Measurements from ENCODE around the gene HAPSTR1. TPM values are rescaled to one million over a fixed set of nuclear protein-coding genes. Genes with fewer than 3 reads are reported as not detected.

Gene HAPSTR1
- polyA plus RNA-seq, 1 of the 3 experiments (the other 2 are of a cell fraction) = 7.0 TPM

- Histone ChIP-seq H3K4me2 (peak overlapping the region; percentile 86), H3K9ac (peak overlapping the region; percentile 89), H3K36me3 (replicated peaks in 1 of 2; ENCODE audit: control insufficient read depth in 1 of 2, insufficient read depth in 2 of 2, low read length in 1 of 2) (peaks cover 16 to 24% of the 10 kb centered on the region in 2 experiments), H3K27ac (ENCODE audit: low read depth in 2 of 2, low read length in 1 of 2) (peak overlapping the region; percentile 80 to 82), H3K4me1 (ENCODE audit: control insufficient read depth in 1 of 2, insufficient read depth in 2 of 2, low read depth in 1 of 2, low read length in 1 of 2) (peaks cover 6 to 21% of the 10 kb centered on the region in 2 experiments; a peak in 2 of 4 replicates), H2AFZ (ENCODE audit: low read depth) (peak overlapping the region; percentile 79), H3K9me3 (no peaks in the 10 kb centered on the region), H3K27me3 (ENCODE audit: insufficient read depth) (no peaks in the 10 kb centered on the region), H3K9me2 (no peaks in the 10 kb centered on the region), H3K4me3 (ENCODE audit: low read depth in 2 of 2, low read length in 1 of 2) (peak overlapping the region; percentile 57 to 74), H4K20me1 (ENCODE audit: insufficient read depth) (peaks cover 28% of the 10 kb centered on the region), H3F3A (replicated peaks; ENCODE audit: insufficient read depth) (no peaks in the 10 kb centered on the region), H3K79me2 (ENCODE audit: insufficient read depth) (peaks cover 38% of the 10 kb centered on the region)
- ChIA-PET POLR2A (interaction anchor here (0.5 kb wide), 1 partner anchor 136 kb away, joined by 3 read pairs; no protein-coding TSS in a partner anchor), CTCF (interaction anchor here (0.6 to 1.8 kb wide), 6 partner anchors 9 to 455 kb away, joined by 3 to 6 read pairs (median 3); no protein-coding TSS in a partner anchor)
- 29% methylated on average over 17 of the region's 85 CpGs for WGBS (ENCODE audit: low lambda C conversion rate)
- DNase-seq = peak; percentile 72
- TF ChIP-seq EP300 (IDR thresholded peaks at IDR 0.05; ENCODE audit: borderline replicate concordance in 1 of 2, low read depth in 1 of 2, low read length in 1 of 2) (no peak), MXI1 (IDR thresholded peaks at IDR 0.05; ENCODE audit: low read depth, low read length) (no peak; the same call in 1 of the 2 replicates), NRF1 (IDR thresholded peaks at IDR 0.05; ENCODE audit: low read depth, low read length) (0 out of 2 replicates have a peak, but pooled peaks have one; percentile 11), RFX5 (IDR thresholded peaks at IDR 0.05; ENCODE audit: low read length) (no peak)
- TF ChIP-seq, protein P1, sequence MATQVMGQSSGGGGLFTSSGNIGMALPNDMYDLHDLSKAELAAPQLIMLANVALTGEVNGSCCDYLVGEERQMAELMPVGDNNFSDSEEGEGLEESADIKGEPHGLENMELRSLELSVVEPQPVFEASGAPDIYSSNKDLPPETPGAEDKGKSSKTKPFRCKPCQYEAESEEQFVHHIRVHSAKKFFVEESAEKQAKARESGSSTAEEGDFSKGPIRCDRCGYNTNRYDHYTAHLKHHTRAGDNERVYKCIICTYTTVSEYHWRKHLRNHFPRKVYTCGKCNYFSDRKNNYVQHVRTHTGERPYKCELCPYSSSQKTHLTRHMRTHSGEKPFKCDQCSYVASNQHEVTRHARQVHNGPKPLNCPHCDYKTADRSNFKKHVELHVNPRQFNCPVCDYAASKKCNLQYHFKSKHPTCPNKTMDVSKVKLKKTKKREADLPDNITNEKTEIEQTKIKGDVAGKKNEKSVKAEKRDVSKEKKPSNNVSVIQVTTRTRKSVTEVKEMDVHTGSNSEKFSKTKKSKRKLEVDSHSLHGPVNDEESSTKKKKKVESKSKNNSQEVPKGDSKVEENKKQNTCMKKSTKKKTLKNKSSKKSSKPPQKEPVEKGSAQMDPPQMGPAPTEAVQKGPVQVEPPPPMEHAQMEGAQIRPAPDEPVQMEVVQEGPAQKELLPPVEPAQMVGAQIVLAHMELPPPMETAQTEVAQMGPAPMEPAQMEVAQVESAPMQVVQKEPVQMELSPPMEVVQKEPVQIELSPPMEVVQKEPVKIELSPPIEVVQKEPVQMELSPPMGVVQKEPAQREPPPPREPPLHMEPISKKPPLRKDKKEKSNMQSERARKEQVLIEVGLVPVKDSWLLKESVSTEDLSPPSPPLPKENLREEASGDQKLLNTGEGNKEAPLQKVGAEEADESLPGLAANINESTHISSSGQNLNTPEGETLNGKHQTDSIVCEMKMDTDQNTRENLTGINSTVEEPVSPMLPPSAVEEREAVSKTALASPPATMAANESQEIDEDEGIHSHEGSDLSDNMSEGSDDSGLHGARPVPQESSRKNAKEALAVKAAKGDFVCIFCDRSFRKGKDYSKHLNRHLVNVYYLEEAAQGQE (IDR thresholded peaks at IDR 0.05; ENCODE audit: low read depth, low read length) = no peak
- TF ChIP-seq, protein P2, sequence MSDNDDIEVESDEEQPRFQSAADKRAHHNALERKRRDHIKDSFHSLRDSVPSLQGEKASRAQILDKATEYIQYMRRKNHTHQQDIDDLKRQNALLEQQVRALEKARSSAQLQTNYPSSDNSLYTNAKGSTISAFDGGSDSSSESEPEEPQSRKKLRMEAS (IDR thresholded peaks at IDR 0.05; ENCODE audit: low read depth) = peak; percentile 61; the same call in 1 of the 2 replicates
Observed at GRCh38 chr16:9090101-9090959, 1.1 kb upstream of the HAPSTR1 start.

- DNase-seq = no peak
- TF ChIP-seq MEF2A (IDR thresholded peaks at IDR 0.05; ENCODE audit: borderline replicate concordance, low read depth) (no peak), FOXJ3 (CRISPR knock-in tag; IDR thresholded peaks at IDR 0.05) (no peak), CTCF (IDR thresholded peaks at IDR 0.05) (no peak), NFIC (IDR thresholded peaks at IDR 0.05; ENCODE audit: borderline replicate concordance) (no peak), ELF1 (IDR thresholded peaks at IDR 0.05) (no peak), RXRA (IDR thresholded peaks at IDR 0.05; ENCODE audit: borderline replicate concordance, low read depth) (no peak), EP300 (IDR thresholded peaks at IDR 0.05; ENCODE audit: borderline replicate concordance in 1 of 2, low read depth in 1 of 2, low read length in 1 of 2) (0 out of 4 replicates have a peak, but pooled peaks of 1 of the 2 experiments have one; percentile 2), CHD2 (IDR thresholded peaks at IDR 0.05; ENCODE audit: low read length, partially characterized antibody) (no peak), GATA2 (CRISPR knock-in tag; IDR thresholded peaks at IDR 0.05) (no peak)
- H3K9me3 ChIP-seq = no peaks in the 10 kb centered on the region
- H3K9me2 ChIP-seq = no peaks in the 10 kb centered on the region
- H3K79me2 ChIP-seq (ENCODE audit: insufficient read depth) = peaks cover 54% of the 10 kb centered on the region
- peaks cover 26 to 38% of the 10 kb centered on the region in 2 experiments for H3K36me3 ChIP-seq (replicated peaks in 1 of 2; ENCODE audit: control insufficient read depth in 1 of 2, insufficient read depth in 2 of 2, low read length in 1 of 2)
- H2AFZ ChIP-seq (ENCODE audit: low read depth) = no peak overlapping the region
- ChIA-PET POLR2A (interaction anchor here (1.1 to 2.2 kb wide), 3 partner anchors 10 to 223 kb away, joined by 3 to 9 read pairs (median 8); partner anchors contain the start of gene CARHSP1), CTCF (interaction anchor here (0.9 to 1.8 kb wide), 10 partner anchors 9 to 426 kb away, joined by 3 to 6 read pairs (median 3); no protein-coding TSS in a partner anchor)
- H3K27me3 ChIP-seq (ENCODE audit: insufficient read depth) = no peaks in the 10 kb centered on the region
- H3K27ac ChIP-seq (ENCODE audit: low read depth in 2 of 2, low read length in 1 of 2) = peak overlapping the region; percentile 76 to 90
- peak overlapping the region; percentile 81; the same call in 1 of the 2 replicates for H3K4me2 ChIP-seq
- peak overlapping the region; percentile 93 for H3K9ac ChIP-seq
- peak overlapping the region; percentile 93 to 98 for H3K4me3 ChIP-seq (ENCODE audit: low read depth in 2 of 2, low read length in 1 of 2)
- H3K4me1 ChIP-seq (ENCODE audit: control insufficient read depth in 1 of 2, insufficient read depth in 2 of 2, low read depth in 1 of 2, low read length in 1 of 2) = peaks cover 9 to 21% of the 10 kb centered on the region in 2 experiments; a peak in 2 of 4 replicates
- no peaks in the 10 kb centered on the region for H3F3A ChIP-seq (replicated peaks; ENCODE audit: insufficient read depth)
- 2% methylated on average over 9 of the region's 51 CpGs for WGBS (ENCODE audit: low lambda C conversion rate)
- H4K20me1 ChIP-seq (ENCODE audit: insufficient read depth) = peaks cover 43% of the 10 kb centered on the region
Observed at GRCh38 chr16:9091867-9092281, 430 bp downstream of the HAPSTR1 start.
